A673 (cell line): ENCODE results near the gene BACH1. TPM values are rescaled to one million over a fixed set of nuclear protein-coding genes. Genes with fewer than 3 reads are reported as not detected.

Experiments
- BruUV-seq: library from RNA; stranded (reverse); fragments of 400-500 nt; replicated peaks from 2 replicates; lab custom pipeline; 2021; lab: Mats Ljungman, UMichigan
- CTCF ChIA-PET: fragments of 300-600 bp; sonication (Branson Sonifier 250); formaldehyde crosslinking; loops from one replicate; lab custom pipeline; 2022; ENCODE audit warnings: antibody characterized with exemption; lab: Charles Lee
- POLR2A ChIA-PET: fragments of 300-600 bp; sonication (Branson Sonifier 250); formaldehyde crosslinking; loops from one replicate; lab custom pipeline; 2022; ENCODE audit warnings: antibody characterized with exemption; ENCODE audit not compliant: low non-redundant PET; lab: Charles Lee
- DNase-seq: peaks from one replicate; pipeline ENCODE4 v3.0.0-alpha.2; 2015; ENCODE audit warnings: low spot score
- H3K27ac ChIP-seq: fragments of 200-600 bp; sonication (generic); 2 replicates; pipeline ENCODE4 v1.5.1; 2016; ENCODE audit warnings: mixed run types, low read depth, mild to moderate bottlenecking, mixed read lengths, antibody characterized with exemption, low read length; ENCODE audit not compliant: poor library complexity, severe bottlenecking
- H3K27me3 ChIP-seq: fragments of 200-600 bp; sonication (generic); replicated peaks from 2 replicates; pipeline ENCODE4 v1.6.1; 2017; ENCODE audit warnings: mixed run types, low read depth, mild to moderate bottlenecking, mixed read lengths, antibody characterized with exemption, low read length; ENCODE audit not compliant: insufficient read depth, poor library complexity
- H3K36me3 ChIP-seq: fragments of 200-600 bp; sonication (generic); 2 replicates; pipeline ENCODE4 v1.6.1; 2016; ENCODE audit warnings: mixed run types, mild to moderate bottlenecking, mixed read lengths, antibody characterized with exemption, low read length; ENCODE audit not compliant: insufficient read depth, poor library complexity, severe bottlenecking
- H3K4me1 ChIP-seq: fragments of 200-600 bp; sonication (generic); 2 replicates; pipeline ENCODE4 v1.6.1; 2017; ENCODE audit warnings: mixed run types, mild to moderate bottlenecking, mixed read lengths, antibody characterized with exemption, low read length; ENCODE audit not compliant: insufficient read depth, poor library complexity, severe bottlenecking
- H3K4me3 ChIP-seq: fragments of 200-600 bp; sonication (generic); 2 replicates; pipeline ENCODE4 v1.5.1; 2016; ENCODE audit warnings: low read depth, mixed run types, mild to moderate bottlenecking, mixed read lengths, low read length; ENCODE audit not compliant: poor library complexity, severe bottlenecking
- H3K9me3 ChIP-seq: fragments of 200-600 bp; sonication (generic); 2 replicates; pipeline ENCODE4 v1.6.1; 2016; ENCODE audit warnings: mixed run types, low read depth, mild to moderate bottlenecking, mixed read lengths, antibody characterized with exemption, low read length; ENCODE audit not compliant: poor library complexity, severe bottlenecking
- EZH2 ChIP-seq: fragments of 200-600 bp; sonication (generic); IDR thresholded peaks from 2 replicates; pipeline ENCODE4 v1.6.1; 2017; ENCODE audit warnings: borderline replicate concordance, low read depth, mild to moderate bottlenecking, mixed read lengths, antibody characterized with exemption, low read length; ENCODE audit not compliant: poor library complexity, severe bottlenecking
- intact Hi-C: fragments of 100-400 bp; cut with micrococcal nuclease; formaldehyde crosslinking; loops from one replicate; pipeline ENCODE4 v1.10.0; 2022; ENCODE audit not compliant: unreplicated experiment
- total RNA-seq: library from RNA; stranded (reverse); gene quantifications from 2 replicates; pipeline ENCODE4 v1.2.3, GENCODE V29; 2021
- TF ChIP-seq, protein P1 (sequence below): fragments of 300-800, 200-600 bp; sonication (generic); conservative IDR thresholded peaks from 2 replicates; pipeline ENCODE4 v1.5.1; 2017; ENCODE audit warnings: low read depth, mild to moderate bottlenecking, antibody characterized with exemption, low read length, moderate library complexity, mixed read lengths

Gene BACH1
- total RNA-seq, 1 experiment from 2014 or later, result 103 TPM

DNA sequence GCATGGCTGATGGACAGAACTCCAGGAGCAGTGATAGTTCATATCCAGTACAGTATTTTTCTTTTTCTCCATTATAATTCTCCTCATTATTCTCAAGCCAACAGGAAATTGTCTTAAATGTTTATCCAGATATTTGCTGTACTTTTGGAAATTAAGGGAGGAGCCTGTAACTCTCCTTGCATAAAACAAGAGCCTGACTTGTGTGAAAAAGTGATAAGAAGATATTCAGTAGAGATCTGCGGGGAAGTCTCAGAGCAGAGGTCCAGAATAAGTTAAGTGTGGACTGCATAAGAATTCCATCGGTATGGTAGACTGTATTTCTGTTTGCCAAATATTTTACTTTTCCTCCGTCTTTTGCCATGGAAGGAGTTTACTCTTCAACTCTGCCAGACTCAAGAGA, 70.2 kb downstream of the BACH1 start:
- no peak overlapping the region for H3K27ac ChIP-seq
- ChIA-PET POLR2A (no interaction called here), CTCF (no interaction called here)
- no TSS peak for BruUV-seq
- H3K4me1 ChIP-seq, result no peaks in the 10 kb centered on the region
- TF ChIP-seq EZH2, result no peak
- TF ChIP-seq, protein P1, sequence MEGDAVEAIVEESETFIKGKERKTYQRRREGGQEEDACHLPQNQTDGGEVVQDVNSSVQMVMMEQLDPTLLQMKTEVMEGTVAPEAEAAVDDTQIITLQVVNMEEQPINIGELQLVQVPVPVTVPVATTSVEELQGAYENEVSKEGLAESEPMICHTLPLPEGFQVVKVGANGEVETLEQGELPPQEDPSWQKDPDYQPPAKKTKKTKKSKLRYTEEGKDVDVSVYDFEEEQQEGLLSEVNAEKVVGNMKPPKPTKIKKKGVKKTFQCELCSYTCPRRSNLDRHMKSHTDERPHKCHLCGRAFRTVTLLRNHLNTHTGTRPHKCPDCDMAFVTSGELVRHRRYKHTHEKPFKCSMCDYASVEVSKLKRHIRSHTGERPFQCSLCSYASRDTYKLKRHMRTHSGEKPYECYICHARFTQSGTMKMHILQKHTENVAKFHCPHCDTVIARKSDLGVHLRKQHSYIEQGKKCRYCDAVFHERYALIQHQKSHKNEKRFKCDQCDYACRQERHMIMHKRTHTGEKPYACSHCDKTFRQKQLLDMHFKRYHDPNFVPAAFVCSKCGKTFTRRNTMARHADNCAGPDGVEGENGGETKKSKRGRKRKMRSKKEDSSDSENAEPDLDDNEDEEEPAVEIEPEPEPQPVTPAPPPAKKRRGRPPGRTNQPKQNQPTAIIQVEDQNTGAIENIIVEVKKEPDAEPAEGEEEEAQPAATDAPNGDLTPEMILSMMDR, result no peak
- no peak overlapping the region for H3K4me3 ChIP-seq
- no peaks in the 10 kb centered on the region for H3K36me3 ChIP-seq
- intact Hi-C loops, result no loop called here
- no peak for DNase-seq
- H3K9me3 ChIP-seq, result no peaks in the 10 kb centered on the region
- no peaks in the 10 kb centered on the region for H3K27me3 ChIP-seq

DNA sequence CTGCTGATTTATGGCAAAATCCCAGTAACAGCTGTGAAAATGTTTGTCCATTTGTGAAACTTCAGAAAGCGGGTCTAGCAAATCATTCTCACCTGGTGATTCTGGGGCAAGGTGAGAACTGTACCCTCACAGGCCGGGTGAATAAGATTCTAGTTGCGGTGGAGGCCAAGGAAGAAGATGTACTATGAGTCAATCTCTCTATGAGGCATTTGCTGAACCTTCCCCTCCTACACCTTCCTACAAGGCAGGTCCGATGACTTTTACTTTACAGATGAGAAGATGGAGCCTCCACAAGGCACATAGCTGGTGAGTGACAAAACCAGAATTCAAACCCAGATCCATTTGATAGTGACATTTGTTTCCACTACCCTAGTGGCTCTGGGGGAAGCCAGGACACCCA, 72.7 kb downstream of the BACH1 start:
- CTCF ChIA-PET, result interaction anchor here (0.5 to 1.6 kb wide), 4 partner anchors 207 to 283 kb away, joined by 3 to 8 read pairs (median 4); no protein-coding TSS in a partner anchor
- Histone ChIP-seq H3K27me3 (no peaks in the 10 kb centered on the region), H3K36me3 (no peaks in the 10 kb centered on the region), H3K9me3 (no peaks in the 10 kb centered on the region), H3K4me3 (no peak overlapping the region), H3K4me1 (no peaks in the 10 kb centered on the region), H3K27ac (no peak overlapping the region)
- POLR2A ChIA-PET, result no interaction called here
- intact Hi-C loops, result no loop called here
- BruUV-seq, result no TSS peak
- DNase-seq, result no peak
- TF ChIP-seq EZH2, result no peak
- TF ChIP-seq, protein P1, result no peak

GRCh38 chr21:29372063-29372802, 73.5 kb downstream of the BACH1 start:
- Histone ChIP-seq H3K27ac (no peak overlapping the region), H3K4me3 (no peak overlapping the region), H3K4me1 (no peaks in the 10 kb centered on the region), H3K27me3 (no peaks in the 10 kb centered on the region), H3K9me3 (no peaks in the 10 kb centered on the region), H3K36me3 (no peaks in the 10 kb centered on the region)
- ChIA-PET POLR2A (no interaction called here), CTCF (interaction anchor here (1.0 to 1.6 kb wide), 2 partner anchors 208 to 282 kb away, joined by 5 to 8 read pairs; no protein-coding TSS in a partner anchor)
- peak; percentile 89 for DNase-seq
- BruUV-seq, result no TSS peak
- intact Hi-C loops, result loop anchor here (1.0 kb wide), 2 partner anchors 208 to 282 kb away; no protein-coding TSS in a partner anchor
- TF ChIP-seq, protein P1, result peak; percentile 71
- TF ChIP-seq EZH2, result no peak
